HG03159 (cell line): Measurements from ENCODE around the gene SEMA4C.
"Not testable (repeated sequence)": the region's sequence is repeated elsewhere in the genome, so short reads cannot be mapped to it uniquely, and the experiment has no call there.

Experiments
- ATAC-seq: cut with Tn5 transposase; IDR thresholded peaks from one replicate; pipeline ENCODE4 v1.9.1; 2021; ENCODE audit warnings: mild to moderate bottlenecking, moderate library complexity; ENCODE audit not compliant: unreplicated experiment

SEMA4C gene

DNA sequence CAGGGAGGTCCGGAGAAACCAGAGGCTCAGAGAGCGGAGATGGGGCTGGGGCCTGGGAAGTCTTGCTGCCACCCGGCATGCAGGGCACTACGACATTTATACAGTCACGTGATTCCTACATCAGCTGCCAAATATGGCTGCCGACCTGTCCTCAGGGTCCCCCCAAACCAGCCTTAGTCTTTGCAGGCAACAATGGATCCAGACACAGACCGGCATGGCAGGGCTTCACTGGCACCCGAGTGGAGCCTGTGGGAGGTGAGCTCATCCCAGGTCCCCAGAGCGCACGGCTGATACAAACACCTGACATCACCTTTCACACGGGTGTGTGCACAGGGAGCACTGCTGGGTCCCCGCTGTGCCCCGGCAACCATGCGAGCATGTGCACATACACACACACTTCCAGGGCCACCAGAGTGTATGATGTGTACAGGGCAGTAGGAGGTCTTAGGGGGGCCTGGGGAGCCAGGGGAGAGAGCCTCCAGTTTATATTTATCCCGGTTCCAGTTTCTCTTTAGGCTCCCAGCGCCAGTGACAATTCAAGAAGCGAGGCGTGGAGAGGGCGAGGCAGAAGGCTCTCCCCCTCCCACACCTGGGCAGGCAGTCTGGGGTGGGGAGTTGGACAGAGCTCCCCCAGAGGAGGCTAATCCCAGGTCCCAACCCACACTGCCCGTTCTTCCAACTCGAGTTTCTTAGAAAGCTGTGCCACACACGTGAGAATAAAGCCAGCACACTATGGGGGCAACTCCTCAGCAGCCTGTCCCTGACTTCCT is 2.7 kb downstream of the SEMA4C start:
- ATAC-seq = no peak

DNA sequence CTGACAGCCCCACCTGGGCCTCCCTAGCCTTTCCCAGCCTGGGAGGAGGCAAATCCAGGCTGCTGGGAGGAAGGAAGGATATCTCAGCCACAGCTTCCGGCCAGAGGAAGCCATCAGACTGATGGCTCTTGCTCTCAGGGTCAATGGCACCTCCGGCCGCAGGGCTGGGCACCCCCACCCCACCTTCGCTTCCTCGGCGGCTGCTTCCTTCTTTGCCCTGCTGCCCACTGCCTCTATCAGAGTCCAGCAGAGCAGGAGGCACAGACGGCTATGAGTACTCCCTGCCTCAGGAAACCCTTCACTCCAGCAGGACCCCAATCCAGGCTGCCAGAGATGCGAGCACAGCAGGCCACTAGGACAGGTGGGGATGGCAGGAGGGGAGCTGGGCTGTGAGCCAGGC is 3.3 kb downstream of the SEMA4C start:
- no peak for ATAC-seq

DNA sequence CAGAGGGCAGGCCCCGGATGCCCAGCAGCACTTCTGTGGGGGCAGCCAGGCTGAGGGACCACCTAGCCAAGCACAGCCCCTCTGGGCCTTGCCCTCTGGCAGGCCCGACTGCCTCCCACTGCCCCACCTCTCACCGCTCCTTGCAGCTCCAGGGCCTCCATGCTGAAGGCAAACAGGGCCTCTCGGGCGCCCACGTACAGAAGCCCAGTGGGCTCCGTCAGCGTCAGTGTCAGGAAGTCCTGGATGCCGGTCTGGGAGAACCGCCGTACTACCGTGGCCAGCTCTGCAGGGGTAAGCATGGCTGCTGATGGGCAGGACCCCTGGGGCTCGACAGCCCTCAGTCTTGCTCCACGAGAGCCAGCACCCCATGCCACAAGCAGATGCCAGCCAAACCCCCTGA is 3.7 kb downstream of the SEMA4C start:
- no peak for ATAC-seq

DNA sequence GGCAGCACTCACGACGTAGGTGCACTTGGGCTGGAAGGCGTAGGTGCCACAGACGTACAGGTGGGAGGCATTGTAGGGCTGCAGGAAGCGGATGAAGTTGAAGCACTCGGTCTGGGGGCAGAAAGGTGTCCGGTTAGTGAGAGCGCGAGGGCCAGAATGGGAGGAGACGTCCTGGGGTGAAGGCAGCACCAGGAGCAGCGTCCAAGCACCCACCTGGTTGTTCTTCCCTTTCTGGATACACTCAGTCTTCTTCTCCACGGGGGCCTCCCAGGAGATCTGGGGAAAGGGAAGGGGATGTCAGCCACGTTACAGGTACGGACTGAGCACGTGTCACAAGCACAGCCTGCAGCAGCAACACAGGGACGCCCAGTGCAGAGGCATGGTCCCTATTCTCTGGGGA is 4.2 kb downstream of the SEMA4C start:
- no peak for ATAC-seq

DNA sequence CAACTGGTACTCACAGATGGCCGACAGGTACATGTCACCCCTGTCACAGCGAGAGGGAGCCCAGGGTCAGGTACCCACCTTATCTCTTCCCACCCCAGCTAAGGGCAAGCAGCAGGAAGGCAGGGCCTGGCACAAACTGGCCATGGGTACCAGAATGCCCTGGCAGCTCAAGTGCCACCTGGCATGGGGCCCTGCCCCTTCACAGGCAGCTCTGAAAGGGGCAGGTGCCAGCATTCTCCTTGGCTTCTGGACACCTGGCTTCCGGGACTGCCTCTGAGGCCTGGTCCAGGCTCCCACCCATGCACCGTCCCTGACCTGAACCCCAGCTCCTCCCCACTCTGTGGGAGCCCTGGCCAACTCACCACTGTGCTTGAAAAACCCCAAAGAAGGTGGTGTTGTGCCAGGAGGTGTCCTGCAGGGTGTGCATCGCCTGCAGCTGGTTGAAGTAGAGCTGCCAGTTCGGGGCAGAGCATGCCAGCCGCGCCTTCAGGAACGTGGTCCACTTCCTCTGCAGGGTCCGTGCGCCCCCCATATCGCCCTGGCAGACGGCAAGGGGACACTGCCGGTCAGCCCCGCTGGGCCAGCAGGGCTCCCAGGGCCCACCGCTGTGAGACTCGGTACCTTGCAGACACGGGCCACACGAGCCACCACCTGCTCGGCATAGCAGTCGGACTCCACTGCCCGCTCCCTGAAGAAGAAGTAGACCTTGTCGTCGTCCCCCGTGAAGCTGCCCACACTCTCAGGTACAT is 5.4 kb downstream of the SEMA4C start:
- no peak for ATAC-seq

DNA sequence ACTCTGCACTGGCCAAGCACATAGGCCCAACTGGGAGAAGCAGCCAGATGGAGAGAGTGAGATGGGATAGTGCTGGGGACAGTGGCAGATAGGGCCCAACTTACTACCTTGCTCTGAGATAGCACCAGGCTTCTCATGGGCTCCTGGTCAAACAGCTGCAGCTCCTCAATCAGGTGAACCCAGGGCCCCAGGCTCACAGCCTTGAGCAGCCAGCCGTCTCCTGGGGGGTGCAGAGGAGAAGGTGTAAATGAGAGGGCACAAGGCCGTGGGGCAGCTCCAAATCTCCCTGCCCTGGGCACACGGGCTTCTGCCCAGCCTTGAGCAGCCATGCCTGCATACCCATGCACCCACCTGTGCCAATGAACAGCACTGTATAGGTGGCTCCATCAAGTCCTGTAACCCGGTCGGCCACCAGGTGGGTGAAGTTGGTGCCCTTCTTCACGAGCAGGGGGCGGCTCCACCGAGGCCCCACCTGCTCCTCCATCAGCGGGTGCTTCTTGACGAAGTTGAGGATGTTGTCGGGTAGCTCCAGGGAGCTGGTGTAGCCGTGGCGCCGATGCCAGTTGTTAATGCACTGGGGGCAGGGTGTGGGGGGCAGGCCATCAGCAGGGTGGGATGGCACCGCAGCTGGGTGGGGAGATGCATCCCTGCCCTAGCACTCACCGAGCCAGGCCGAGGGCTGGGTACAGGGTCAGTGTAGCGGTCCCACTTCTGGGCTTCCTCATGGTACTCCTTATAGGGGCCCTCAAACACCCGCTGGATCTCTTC is 6.1 kb downstream of the SEMA4C start:
- ATAC-seq = no peak

DNA sequence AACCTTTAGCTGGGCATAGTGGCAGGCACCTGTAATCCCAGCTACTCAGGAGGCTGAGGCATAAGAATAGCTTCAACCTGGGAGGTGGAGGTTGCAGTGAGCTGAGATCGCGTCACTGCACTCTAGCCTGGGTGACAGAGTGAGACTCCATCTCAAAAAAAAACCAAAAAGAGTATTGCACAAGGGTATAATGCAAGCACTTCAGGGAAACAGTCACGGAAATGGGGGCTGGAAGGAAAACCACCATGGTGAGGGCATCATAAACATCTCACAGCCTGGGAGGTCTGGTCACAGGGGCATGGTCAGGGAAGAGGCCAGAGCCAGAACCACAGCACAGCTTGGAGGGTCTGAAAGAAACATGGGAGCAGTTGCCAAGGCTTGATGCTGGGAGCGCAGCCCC is 6.8 kb downstream of the SEMA4C start:
- not testable (repeated sequence) for ATAC-seq

DNA sequence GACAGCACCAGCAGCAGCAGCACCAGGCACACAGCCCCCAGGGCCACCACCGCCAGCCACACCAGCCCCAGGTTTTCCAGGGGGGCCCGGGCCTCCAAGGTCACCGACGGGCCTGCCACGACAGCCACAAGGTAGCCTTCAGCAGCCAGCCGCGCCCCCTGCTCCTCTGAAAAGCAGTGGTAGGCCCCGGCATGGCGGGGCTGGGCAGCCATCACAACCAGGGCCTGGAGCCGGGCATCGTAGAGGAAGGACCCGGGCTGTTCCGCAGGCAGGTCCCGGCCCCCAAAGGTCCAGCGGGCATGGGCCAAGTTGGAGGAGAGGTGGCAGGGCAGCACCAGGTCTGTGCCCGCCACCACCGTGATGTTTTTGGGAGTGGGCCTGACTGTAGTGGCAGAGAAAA is 8.8 kb downstream of the SEMA4C start:
- ATAC-seq = no peak

DNA sequence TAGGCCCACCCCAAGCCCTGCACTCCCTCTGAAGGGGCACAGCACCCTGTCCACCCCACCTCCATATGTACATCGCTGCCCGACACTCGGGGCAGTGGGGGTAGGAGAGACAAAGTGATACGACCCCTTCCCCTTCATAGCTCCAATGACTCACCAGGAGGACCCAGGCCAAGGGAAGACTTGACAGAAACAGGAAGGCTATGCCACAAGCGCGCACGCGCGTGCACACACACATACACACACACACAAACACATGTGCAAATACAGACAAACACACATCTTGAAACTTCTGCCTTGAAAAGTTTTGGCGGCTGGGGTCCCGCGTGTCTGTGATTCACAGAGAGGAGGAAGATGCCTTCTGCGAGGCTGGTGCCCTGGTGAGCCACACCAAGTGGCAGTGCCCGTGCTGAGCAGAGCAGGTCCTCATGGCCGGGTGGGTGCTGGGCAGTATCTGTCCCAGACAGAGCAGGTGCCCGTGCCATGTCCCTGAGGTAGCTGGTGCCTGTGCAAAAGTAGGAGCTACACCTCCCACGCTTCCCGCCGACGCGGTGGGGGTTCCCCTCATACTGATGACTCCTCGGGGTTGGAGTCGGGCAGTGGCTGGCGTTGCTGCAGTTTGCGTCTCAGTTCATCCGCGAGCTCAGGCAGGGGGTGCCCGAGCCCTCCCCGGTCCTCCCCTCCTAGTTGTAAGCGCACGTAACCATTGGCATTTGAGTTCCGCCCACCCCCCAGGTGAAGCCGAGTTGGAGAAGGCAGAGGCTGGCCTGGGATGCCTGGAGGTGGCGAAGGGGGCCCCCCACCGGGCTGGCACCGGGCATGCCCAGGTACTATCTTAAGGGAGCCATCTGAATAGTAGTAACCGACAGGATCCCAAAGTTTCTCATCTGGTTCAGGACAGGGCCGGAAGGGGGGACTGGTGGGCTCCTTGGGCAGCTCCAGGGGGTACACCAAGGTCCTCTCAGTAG is 9.5 kb downstream of the SEMA4C start:
- ATAC-seq = no peak

DNA sequence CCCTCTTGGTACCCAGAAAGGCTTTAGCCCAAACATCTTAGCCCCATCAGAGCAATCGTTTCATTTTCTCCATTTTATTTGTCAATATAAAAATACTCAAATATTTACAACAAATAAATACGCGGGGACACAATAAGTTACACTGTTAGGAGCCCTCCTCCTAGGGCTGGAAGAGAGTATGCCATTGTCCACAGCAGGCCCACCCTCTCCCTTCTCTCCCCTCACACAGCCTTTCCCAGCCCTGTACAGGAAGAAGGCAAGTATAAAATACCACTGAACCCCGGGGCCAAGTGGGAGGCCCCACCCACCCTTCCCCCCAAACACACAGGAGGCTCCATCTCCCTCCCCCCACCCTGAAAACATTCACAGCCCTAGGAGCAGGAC is 10.2 kb downstream of the SEMA4C start:
- no peak for ATAC-seq

DNA sequence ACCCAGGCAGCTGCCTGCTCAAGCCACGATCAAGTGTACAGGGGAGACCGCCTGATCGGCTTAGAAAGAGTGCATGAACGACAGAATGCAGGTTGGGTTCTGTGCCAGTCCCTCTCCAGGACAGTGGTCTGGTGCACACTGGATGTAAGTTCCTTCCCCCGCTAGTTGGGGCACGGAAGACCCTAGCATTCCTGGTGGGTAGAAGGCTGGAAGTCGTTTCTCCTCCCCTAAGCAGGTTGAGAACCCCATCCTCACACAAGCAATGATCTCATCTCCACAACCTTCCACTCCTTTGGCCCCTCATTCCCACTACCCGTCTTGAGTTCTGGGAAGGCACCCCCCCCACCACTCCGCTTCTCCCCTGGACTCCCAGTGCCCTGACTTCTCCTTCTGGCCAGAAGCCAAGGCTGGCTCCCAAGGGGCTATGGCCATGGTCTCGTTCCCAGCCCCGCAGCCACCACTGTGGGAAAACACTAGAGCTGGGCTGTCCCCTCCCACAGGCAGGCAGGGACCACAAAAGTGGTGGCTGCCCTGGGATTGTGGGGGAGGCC is 10.7 kb downstream of the SEMA4C start:
- ATAC-seq = no peak

DNA sequence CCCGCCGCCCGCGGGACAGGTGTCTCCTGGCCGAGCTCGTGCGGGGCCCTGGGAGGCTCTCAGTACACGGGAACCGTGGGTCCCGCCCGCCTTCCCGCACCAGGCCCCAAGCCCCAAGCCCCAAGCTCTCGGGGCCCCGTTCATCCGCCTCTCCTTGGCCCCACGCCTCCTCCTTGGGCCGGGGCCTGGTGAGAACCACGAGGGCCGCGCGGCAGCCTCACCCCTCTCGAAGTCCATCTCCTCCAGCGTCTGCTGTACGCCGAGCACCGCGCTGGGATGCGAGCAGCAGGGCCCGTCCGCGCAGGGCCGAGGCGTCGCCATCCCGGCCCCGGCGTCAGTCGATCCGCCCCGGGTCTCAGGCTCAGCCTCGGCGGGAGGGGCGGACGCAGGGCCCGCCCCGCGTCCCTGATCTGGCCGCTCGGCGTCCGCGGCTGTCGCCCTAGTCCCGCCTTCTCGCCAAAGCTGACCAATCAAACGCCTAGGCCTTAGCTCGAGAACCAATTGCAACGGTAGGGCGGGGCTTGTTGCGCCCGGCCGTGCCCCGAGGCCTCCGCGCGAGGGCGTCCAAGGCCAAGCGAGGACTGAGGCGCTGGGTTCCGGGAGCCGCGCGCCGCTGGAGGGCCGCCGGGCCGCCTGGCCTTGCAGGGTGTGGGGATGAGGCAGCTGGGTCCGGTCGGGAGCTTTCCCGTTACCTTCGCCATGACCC is 12.1 kb downstream of the SEMA4C start, which contains the start of gene ANKRD39:
ANKRD39 (minus strand) TSS at position 350 of the 706 bp plus-strand sequence; CDS start at position 321, 29 bp downstream.
- peak; percentile 85 for ATAC-seq

DNA sequence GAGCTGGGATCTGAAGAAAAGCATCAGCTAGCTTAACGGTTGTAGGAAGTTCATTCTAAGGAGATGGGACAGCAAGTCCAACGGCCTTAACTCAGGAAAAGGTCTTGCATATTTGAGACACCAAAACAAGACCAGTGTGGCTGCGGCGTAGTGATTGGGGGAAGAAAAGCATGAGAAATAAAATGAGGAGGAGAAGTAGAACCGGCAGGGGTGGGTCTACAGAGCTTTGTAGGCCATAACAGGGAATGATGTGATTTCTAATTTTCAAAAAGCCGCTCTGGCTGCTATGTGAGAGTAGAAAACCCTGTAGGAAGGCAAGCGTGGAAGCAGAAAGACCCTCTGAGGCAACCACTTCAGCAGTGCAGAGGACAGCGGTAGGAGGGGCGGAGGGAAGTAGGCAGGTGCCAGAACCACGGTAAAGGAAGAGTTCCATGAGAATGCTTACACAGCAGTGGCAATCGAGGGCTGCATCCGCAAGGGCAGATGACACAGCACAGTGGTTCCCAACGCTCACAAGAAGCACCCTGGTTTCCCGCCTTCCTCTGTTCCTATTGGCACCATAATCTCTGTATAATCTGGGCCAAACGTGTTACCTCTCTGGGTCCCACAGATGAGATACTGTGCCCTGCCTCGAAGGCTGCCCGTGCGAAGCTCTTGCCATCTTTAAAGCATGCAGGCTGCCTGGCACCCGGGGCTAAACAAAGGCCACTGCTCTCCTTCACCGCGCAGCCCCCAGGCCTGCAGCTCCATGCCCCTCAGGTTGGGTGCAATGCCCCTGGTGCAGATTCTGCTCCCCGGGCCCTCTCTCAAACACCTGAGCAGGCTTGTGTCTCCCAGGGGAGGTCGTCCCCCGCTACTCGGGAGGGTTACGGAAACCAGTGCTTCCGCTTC is 12.9 kb downstream of the SEMA4C start:
- ATAC-seq = no peak

DNA sequence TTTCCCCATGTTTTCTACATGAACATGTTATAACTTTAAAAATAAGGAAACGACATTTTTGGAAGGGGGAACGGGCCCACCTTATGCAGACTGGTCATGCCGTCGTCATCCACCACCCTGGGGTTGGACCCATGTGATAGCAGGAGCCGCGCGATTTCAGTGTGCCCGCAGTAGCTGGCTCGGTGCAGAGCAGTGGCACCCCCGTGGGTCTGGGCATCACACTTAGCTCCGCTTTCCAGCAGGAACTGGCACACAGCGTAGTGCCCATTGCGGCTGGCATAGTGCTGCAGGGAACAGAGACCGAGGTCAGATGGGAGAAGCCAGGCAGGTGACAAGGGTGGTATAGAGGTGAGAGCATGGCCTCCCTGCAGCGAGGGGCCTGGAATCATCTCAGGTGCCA is 16.6 kb downstream of the SEMA4C start:
- no peak for ATAC-seq

DNA sequence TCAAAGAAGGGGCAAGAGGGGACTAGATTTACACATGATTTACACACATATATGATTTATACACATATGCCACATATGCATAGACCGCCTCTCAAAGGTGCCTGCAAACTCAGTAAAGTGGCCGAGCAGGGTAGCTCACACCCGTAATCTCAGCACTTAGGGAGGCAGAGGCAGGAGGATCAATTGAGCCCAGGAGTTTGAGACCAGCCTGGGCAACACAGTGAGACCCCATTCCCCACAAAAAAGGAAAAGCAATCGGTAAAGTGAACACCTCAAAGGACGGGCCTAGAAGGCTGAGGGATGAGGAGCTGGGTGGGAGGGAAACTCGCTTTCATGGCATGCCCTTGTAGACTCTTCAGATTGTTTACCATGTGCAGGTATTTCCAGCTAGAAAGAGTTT is 17.2 kb downstream of the SEMA4C start:
- ATAC-seq = no peak

DNA sequence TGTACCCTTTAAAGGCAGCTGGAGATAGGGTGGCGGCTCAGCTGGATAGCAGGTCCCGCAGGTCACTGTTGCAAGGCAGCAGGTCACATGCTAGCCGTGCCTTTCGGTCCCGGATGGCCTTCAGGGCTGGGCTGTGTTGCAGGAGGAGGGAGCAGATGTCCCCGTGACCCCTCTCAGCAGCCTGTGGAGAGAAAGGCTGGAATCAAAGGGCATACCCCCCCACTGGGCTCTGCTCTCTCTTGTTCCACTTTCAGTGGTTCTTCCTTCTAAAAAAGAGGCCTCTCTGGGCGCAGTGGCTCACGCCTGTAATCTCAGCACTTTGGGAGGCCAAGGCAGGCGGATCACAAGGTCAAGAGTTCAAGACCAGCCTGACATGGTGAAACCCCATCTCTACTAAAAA is 21.6 kb downstream of the SEMA4C start:
- ATAC-seq = no peak

DNA sequence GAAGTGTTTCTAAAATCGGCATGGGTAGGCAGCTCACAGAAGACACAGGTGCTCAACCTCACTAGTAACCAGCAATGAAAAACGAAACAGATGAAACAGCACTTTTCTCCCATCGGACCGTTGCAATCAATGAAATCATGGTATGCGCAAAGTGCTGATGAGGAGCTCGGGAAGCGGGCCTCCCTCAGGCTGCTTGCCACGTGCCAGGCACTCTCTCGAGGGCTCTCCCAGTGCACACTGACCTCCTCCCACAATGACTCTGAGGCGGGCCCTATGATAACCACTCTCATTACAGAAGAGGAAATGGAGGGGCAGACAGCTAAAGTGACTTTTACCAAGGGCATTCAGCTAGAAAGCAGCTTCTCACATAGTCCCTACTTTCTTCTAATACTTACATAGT is 22.3 kb downstream of the SEMA4C start:
- ATAC-seq = no peak

DNA sequence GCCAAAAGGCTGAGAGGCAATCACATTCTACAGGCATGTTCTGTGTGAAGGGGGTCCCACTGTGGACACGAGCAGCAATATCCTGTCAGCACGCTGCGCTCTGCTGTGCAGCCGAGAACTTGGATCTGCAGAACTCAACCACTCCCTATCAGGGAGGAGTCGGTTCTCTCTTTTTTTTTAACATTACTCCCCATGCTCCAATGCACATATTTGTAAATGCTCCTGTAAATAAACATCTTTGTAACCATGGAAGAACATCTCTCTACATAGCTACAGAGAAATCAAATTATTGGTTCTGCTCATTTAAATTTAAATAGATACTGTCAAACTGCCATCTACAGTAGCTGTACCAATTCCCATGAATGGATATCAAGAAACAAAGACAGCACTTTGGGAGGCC is 23.1 kb downstream of the SEMA4C start:
- no peak for ATAC-seq

DNA sequence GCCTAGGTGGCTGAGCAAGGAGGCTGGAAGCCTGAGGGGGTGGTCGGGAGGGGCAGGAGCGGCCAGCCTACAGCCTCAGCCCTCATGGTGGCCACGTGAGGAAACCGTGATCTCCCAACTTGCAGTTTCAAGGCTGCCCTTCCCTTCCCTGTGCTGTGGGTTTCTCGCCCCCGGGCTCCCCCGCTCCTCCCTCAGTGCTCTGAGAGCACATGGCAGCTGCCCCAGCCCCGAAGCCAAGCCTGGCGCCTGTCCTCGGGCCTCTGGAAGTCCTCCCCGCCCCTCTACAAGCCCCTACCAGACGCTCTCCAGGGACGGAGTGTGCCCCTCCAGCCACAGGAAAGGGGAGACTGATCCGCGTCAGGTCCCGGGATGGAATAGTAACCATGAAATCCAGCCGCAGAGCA is 25.5 kb downstream of the SEMA4C start:
- ATAC-seq = no peak
